Hematopoietic multipotent progenitor cell treated with erythropoietin and hydrocortisone succinate and interleukin-3 and kit ligand, for 17 days (in vitro differentiated cells): ENCODE data around the gene WIPF1.

Experiments
- DNase-seq: peaks from one replicate; pipeline ENCODE4 v3.0.0-alpha.2; 2015; ENCODE audit warnings: low spot score

WIPF1 gene, protein sequence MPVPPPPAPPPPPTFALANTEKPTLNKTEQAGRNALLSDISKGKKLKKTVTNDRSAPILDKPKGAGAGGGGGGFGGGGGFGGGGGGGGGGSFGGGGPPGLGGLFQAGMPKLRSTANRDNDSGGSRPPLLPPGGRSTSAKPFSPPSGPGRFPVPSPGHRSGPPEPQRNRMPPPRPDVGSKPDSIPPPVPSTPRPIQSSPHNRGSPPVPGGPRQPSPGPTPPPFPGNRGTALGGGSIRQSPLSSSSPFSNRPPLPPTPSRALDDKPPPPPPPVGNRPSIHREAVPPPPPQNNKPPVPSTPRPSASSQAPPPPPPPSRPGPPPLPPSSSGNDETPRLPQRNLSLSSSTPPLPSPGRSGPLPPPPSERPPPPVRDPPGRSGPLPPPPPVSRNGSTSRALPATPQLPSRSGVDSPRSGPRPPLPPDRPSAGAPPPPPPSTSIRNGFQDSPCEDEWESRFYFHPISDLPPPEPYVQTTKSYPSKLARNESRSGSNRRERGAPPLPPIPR

GRCh38 chr2:174597345-174598047 lies at the start of gene WIPF1:
Gene WIPF1 (minus strand): TSS chr2:174597804. CDS start chr2:174585573, 12,231 bp downstream.
- no peak for DNase-seq

- DNase-seq = no peak
Measured at GRCh38 chr2:174645296-174645695, 47.7 kb upstream of the WIPF1 start.

DNA sequence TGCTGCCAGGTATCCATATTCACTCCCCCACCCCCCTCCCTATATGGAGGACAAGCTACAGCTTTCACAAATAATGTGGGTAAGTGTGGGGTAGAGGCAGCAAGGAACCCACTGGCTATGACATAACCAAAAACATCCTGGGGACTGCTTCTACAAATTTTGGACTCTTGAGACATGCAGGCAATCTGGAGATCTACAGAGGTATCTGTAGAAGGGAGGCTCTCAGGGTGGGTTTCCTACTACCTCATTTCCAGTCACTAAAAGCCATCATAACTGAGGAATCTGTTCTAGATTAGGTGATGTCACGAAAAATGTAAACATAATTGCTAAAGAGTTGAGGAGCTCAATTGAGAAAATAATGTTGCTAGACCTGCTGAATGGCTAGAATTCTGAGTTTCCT lies 46.8 kb upstream of the WIPF1 start:
- DNase-seq = no peak

DNA sequence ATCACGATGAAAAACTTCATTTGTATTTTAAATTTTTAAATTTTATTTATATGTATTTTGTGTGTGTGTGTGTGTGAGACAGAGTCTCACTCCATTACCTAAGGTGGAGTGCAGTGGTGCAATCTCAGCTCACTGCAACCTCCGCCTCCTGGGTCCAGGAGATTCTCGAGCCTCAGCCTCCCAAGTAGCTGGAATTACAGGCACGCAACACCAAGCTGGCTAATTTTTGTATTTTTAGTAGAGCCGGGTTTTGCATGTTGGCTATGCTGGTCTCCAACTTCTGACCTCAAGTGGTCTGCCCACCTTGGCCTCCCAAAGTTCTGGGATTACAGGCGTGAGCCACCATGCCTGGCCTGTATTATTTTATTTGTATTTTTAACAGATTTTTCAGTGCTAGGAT lies 45.8 kb upstream of the WIPF1 start:
- no peak for DNase-seq

DNA sequence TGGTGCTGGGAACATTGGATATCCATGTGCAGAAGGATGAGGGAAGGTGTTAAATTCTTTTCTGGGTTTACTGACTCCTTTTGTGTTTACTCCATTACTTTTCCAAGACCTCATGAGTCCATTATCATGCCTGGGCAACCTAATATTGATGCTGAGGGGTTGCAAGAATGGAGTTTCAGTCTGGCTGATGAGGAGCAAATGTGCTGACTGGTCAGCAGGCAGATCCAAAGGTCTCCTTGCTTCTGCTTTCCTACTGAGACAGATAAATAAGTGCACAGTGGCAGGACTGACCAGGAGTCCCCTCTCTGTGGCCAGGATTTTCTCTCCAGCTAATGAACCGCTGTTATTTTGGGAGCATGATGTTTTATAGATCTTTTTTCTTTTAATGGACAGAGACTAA lies 43.6 kb upstream of the WIPF1 start:
- DNase-seq = no peak

DNA sequence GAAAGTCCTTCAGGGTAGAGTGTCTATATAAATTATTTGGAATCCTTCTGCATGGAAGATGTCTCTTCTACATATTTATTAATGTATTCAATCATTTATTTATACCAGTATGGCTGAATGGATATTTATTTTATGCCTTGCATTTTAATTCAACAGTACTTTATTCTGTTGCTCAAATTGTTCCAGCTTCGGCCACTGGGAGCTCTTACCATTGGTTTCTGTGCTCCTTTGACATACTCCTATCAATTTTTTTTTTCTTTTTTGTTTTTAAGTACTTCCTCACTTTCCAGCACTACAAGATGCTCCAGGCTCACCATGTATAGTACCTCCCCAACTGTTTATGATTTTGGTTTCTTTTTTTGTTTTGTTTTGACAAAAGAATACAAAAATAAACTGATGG lies 39.4 kb upstream of the WIPF1 start:
- DNase-seq = no peak

GRCh38 chr2:174635776-174636404 lies 38.3 kb upstream of the WIPF1 start:
- no peak for DNase-seq

DNA sequence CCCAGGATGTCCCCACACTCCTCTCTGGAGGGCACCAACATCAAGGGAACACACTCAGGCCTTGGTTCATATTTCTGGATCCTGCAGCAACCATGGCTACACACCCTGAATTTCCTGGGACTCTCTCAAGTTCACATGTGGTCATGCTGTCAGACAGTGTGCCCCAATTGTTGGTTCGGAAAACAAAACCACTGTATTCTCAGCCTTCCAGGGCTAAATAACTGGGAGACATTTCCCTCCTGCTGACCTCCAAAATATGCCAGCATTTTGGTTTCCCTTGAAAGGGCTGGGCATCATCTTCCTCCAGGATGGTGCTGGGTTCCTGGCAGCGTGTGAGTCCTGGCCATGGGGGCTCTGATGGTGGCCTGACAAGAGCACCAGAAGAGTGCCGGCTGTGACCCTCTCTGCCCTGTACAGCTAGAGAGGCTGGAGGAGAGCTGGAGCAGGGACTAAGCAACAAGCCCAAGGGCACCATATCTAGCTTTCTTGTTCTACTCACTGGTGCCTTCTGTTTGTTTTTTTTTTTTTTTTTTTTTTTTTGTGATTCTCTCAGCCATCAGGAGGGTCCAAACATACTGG lies 37.5 kb upstream of the WIPF1 start:
- no peak for DNase-seq

DNA sequence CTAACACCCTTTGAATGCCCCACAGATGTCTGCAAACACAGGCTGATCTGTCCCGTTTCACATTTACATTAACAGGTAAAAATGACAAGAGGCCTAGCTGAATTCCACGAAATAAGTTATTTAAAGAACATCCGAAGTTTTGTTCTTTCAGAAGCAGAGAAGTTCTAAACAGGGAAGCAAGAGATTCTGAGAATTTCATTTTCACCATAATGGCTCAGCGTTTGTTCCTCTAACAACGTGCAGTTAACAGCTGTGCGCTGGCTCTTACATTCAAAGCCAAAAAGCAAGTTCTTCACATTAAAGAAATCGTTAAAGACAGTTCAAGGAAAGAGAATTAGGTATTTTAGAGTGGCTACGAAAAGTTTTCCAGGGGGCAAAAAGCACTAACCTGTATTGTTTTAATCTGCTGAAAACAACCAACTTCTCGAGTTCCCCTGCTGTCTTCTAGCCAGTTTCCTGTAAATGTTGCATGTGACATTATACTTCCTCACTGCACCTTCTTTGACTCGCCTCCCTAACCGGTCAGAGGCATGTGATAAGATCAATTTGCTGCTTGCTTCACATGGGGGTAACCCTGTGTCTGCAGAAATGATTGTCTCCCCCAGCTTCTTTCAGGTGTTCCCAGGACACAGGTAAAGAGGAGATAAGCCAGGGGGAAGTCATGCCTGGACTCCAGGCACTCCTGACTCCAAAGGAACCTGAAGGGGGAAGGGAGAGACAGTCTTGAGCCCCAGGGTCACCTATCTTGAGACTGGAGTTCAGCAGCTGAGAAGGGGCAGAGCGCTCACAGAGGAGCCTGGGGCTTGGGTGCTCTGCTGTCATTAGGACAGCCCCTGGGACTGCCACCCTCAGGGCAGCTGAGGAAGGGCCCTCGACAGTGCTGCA lies 36.8 kb upstream of the WIPF1 start:
- DNase-seq = no peak

GRCh38 chr2:174633623-174633930 lies 36.0 kb upstream of the WIPF1 start:
- DNase-seq = no peak

DNA sequence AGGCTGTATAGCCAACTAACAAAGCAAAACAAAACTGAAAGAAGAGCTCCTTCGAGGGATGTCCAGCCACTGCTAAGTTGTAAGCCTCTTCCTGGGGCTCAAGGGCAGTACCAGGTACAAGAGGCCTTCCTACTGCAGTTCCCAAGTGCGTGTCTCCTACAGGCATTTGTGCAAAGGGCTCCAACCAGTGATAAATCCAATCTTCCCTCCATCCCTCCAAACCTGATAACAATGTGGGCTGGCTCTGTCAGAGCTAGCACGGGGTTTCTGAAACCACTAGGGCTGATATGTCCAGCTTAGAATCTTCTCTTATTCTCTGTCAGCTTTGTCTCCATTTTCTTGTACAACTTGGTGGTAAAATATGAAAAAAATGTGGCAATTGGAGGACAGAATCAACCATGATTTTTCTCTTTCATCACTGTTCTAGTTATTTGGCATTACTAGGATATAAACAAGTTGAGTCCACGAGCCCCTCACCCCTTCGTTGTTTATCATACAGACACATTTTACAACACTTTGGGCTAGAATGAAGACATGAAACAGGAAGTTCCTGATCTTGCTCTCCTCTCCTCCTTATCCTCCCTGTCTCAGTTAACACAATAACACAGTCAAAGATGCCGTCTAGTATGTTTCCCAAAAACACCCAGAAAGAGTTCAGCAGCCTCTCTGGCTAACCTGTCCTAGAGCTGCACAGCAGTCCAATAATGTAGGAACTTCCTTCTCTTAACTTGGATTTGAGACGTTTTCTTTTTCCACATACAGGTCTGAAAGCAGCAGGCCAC lies 35.4 kb upstream of the WIPF1 start:
- DNase-seq = no peak

DNA sequence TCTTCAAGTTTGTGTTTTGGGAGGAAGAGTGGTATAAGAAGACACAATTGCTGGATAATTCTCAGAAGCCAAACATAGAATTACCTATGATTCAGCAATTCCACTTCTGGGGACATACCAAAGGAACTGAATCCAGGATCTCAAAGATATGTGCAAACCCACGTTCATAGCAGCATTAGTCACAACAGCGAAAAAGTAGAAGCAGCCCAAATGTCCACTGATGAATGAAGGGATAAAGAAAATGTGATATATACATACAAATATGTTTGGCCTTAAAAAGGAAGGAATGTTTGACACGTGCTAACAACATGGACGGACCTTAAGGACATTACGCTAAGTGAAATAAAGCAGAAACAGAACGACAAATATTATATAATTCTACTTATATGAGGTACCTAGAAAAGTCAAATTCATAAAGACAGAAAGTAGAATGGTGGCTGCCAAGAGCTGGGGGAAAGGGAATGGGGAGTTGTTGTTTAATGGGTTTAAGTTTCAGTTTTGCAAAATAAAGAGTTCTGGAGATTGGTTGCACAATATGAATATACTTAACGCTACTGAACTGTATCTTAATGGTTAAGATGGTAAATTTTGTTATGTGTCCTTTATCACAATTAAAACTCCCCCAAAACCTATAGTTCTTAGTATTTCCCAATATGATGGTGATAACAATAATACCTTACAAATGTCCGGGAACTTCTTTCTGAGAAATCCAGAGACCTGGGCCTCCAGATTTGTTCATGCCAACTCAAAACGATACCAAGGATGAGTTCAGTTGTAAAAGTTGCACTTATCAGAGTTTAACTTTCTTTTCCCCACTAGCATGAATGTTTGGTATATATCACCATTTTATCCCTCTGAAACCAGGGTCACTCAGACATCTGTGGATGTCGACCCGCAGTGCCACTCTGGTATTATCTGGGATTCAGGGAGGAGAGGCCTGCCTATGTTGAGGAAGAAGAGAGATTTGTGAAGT lies 33.7 kb upstream of the WIPF1 start:
- DNase-seq = no peak

- DNase-seq = no peak
Measured at GRCh38 chr2:174630107-174630506, 32.5 kb upstream of the WIPF1 start.

DNA sequence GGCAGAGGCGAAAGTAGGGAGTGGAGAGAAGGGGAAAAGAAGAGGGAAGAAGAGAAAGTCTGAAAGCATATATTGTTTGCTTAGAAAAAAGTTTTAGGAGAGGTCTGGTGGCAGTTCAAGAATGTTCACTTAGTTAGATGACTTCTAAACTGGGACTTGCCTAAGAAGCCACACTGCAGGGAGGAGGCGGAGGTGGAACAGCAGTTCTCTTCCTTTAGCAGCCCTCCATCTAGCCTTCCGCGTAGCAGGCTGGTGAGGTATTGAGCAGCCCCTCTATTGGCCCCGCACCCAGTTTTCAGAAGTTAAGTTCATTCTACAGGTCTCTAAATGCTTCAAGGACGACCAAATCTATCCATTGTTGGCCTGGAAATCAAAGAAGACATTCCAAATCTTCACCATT lies 31.9 kb upstream of the WIPF1 start:
- DNase-seq = no peak

GRCh38 chr2:174628528-174629169 lies 31.0 kb upstream of the WIPF1 start:
- no peak for DNase-seq

GRCh38 chr2:174627216-174627615 lies 29.6 kb upstream of the WIPF1 start:
- DNase-seq = no peak

DNA sequence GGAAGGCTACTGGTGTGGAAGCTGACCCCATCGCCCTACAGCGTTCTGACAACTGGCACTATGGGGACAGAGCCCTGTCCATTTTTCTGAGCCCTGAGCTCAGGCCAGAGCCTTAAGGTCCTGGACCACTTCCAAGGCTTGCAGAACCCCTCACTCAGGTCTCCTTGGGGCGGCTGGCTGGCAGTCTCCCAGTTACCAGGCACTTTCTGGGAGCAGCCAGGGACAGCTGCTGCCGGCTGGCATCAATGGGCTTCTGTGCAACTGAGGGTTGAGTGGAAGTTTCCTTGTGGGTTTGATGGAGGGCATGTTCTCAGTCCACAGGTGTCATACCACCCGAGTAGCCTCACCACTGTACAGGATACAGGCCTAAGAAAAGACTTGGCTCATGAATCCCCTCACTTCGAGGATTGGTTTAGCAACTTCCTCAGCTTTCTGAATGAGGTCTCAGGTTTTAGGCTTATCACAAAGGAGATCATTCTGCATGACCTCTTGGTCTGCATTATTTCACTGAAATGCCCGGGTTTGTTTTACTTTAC lies 27.4 kb upstream of the WIPF1 start:
- DNase-seq = no peak

DNA sequence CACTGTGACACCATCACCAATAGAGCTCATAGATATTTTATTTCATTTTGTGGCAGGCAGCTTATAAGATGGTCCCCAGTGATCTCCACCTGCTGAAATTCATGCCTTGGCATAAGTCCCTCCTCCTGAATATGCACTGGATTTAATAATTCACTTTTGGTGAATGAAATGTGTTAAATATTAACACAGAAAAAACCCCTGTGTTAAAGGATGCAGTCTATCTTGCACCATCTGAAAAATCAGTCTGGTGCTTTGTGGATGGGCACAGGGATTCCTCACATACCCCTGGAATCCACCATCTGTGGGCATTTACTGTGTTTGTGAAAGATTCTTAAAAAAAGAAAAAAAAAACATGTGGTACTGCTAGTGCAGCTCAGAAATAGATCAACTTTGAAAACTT lies 26.1 kb upstream of the WIPF1 start:
- DNase-seq = no peak

- DNase-seq = no peak
Measured at GRCh38 chr2:174623106-174623637, 25.6 kb upstream of the WIPF1 start.
